Measurements from ENCODE around the gene AVPR1A.

The AVPR1A gene

GRCh38 chr12:63093084-63093483 is 57.9 kb downstream of the AVPR1A start:
- no peak for DNase-seq

Data from NCI-H187 treated with DMSO at 0.1 percent for 48 hours (cell line).